Stimulated activated CD4-positive, alpha-beta T cell treated with anti-CD3 and anti-CD28 coated beads, Interleukin-4, amount 100 ng/mL, for 1 hour (primary cell): Measurements from ENCODE around the gene RPL38.

Experiments used
- DNase-seq: peaks from one replicate; pipeline ENCODE4 v3.0.0-alpha.2; 2020

The RPL38 gene

DNA sequence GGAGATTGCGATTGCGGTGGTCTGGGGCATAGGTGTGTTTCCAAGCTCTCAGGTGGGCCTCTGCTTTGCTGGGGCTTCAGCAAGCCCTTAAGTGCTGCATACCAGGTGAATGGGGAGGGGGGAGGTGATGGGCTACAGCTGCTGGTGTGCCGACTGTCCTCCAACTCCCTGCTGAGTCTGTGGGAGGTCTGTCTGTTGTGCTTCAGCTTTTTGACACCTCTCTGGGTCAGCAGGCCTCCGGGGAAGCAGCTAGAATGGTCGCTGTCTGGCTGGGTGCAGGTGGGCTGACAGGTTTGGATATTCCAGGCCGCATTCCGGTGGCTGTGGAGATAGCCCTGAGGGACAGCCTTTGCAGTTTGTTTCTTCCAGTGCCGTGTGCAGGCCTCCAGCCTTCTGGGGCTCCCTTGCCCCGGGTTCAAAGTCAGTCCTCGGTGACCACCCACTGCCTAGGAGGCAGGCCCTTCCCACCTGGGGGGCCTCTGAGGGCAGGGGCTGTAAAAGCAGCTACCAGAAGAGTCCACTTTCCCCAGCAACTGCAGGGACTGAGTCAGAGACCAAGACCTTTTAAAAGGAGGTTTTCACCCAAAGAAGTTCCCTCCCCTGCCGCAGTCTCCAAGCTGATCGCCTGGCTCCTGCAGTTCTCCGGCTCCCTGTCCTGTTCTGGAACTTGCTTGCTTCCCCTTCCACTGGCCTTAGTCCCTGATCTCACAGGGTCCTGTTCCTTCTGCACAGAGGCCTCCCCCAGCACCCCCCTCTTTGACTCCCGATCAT, 7.8 kb downstream of the RPL38 start:
- DNase-seq, result peak; percentile 21

DNA sequence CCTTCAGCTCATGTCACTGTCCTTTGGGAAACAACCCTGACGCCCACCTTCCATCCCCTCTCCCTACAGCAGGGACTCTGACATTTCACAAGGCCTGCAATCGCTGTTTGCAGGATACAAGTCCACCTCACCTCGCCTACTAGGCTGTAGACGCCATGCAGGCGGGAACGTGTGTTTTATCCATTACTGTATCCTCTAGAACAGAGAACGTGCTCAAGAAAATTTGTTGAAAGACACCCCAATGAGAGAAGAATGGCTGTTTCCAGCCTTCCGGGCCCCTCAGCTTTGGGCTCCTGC, 8.4 kb downstream of the RPL38 start:
- DNase-seq, result peak; percentile 13

DNA sequence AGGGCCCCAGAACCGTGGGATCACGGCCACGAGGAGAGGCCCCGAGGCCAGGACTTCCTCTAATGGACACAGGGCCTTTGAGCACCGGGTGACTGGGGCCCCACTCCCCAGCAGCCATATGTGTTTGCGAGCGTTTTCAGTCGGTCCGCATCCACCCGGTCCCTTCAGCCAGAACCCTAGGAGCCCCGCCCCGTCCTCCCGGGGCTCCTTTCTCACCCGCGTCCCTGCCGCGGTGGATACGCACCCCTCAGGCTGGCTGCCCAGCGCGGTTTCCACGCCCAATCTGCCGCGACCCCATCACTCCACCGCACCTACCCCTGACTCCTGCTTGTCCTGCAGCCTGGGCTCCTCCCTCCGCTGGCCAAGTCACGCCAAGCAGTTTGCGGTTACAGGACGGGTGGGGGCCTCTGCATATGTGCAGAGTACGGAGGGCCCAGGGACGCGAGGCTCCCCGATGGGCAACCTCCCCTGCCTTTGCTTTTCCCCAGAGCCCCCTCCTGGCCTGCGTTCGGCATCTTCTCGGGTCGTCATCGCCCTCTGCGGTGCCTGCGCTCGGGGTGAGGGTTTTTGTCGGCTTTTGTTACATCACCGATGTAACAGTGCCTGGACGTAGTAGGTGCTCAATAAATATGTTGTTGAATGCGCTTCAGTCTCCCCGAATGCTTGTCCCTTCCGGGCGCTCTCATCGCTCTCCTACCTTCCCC, 8.9 kb downstream of the RPL38 start:
- DNase-seq, result peak; percentile 26

DNA sequence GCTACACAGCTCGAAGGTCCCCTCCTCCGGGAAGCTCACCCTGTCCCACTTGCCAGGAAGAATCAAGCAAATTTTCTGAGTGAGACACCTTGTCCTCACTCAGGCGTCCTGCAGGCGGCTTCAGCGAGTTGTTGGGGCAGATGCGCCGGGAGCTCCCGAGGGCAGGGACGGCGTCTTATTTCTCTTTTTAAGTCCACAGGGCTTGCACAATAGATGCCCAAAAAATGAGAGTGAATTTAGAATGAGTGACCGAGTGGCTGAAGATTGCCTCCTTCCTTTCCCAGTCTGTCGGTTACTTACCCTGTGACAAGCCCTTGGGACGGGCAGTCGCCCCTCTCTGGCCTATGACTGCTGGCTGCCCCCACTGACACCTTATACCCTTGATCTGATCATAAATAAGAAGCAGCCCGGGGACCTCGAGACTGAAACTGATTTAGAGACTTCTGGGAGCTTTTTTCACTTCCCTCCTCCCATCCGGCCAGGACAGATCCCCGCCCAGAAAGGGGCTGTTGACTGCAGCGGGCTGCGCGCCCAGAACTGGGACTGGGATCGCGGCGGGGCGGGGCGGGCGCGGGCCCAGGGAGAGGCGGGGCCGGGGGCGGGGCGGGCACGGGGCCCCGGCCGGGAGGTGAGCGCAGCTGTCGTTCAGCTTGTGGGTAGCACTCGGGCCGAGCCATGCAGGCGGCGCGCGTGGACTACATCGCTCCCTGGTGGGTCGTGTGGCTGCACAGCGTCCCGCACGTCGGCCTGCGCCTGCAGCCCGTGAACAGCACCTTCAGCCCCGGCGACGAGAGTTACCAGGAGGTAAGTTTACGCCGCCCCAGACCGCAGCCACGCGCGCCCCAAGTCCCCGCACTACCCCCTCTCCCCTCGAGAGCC, 9.7 kb downstream of the RPL38 start, which contains the start of gene TTYH2:
TTYH2 (plus strand) TSS at position 659 of the 879 bp plus-strand sequence; CDS start at position 676, 17 bp downstream.
- DNase-seq, result peak; percentile 69

DNA sequence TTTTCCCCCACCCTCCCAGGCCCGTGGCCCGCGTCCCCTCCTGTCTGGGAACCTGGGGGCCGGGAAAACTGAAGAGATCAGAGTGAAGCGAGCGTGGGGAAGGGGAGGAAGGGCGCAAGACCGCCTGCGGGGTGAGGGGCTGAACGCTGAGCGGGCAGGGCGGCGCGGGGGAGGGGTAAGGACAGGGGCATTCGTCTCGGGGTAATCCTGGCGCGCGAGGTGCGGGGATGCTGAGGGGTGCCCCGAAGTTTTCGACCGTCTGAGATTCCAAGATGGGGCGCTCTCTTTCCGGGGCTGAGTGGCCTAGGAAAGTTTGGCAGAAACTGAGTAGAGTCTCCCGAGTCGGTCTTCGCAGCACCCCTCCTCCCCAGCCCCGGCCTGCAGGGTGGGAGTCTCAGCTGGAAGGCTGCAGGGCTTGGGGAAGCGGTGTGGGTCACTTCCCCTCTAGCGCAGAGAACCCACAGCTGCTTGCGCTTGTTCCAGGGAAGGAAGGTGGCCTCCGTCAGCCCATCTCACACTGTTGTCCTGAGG, 10.4 kb downstream of the RPL38 start:
- peak; percentile 17 for DNase-seq

DNA sequence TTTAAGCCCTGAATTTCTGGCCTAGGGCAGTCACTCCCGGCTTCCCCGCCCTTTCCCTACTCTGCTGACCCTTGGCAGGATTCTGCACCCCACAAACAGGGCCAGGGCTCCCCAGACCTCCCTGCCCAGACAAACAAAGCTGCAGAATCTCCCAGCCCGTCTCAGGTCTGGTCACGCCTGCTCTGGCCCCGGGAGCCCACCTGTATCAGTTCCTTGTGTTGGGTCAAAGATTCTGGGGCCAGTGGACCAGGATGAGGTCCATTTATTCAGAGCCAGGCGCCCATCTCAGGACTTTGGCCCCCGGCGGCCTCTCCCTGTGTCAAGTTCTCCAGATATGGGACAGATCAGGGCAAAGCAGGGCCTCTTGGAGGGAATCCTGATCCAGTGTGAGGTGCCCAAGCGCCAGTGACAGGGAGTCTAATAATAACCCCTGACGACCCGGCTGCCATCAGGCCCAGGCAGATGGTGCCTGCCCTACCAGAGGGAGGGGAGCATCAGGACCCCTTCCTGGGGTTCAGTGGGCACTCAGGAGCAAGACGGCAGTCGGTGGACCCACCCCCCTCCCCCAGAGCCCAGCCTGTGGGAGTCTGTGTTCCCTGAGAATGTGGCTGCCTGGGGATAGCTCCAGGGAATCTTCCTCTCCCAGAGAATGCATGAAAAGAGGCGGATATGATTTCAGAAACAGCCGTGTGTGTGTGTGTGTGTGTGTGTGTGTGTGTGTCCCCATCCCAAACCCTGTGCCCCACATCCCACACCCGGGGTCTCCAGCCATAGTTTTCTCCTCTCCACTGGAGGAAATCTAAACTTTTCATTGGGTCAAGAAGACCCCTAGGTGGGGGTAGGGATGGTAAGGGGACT, 11.2 kb downstream of the RPL38 start:
- DNase-seq, result no peak

DNA sequence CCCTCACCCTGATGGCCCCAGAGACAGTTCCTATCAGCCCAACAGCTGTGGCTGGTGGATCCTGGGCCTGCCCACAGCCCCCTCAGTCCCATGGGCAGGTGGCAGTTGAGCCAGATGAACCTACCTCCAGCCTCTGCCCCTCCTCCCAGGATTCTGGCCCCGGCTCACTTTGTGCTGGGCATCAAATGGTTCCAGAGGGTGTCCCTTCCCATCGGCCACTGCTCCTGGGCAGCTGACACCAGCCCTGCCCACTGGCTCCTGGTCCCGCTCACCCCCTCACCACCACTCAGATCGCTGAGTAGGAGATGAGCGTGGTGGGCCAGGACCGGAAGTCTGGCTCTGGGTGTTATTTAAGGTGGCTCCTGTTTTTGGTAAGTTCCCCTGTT, 11.9 kb downstream of the RPL38 start:
- no peak for DNase-seq

DNA sequence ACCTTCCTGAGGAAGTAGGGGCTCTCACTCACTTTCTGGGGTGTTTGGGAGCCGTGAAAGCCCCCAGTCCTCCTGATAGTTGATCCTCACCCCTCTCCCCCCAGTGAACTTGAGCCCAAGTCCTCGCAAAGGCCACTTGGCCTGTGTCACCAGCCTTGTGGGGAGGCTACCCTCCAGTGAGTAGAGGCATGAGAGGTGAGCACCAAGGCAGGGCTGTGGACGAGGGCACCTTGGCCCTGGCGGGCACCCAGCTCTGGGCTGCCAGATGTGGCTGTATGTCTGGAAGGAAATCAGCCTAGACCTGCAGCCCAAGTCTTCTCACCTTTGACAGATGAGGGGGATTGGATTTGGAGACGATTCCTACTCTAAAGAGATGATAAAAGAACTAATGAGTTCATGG, 13.0 kb downstream of the RPL38 start:
- DNase-seq, result no peak

DNA sequence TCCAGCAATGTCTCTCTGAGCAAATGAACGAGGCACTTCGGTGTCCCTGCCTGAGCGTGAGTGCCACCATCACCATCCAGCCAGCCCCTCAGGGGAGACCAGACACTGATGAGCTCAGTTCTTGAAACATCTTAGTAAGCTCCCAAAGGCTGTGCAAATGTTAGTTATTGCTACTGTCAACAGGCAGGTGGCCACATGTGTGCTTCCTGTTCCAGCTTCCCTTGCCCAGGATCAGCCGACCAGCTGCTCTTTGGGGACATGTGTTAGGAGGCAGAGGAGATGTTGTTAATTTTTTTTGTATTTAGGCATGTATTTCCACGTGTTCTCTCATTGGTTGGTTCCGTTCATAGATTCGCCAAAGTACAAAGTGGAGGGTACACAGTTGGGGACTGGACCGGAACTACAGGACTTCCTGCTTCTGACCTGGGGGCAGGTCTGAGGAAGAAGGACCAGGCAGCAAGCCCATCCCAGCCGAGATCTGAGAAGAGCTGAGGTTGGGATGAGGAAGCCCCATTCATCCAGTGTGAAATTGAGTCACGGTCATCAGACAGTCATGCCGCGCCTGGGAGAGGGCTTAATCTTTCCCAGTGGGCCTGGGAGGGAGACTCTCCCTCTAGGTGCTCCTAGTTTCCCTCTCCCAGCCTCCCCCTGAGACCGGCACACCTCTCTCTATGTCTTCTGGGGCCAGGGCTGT, 13.7 kb downstream of the RPL38 start:
- DNase-seq, result no peak

DNA sequence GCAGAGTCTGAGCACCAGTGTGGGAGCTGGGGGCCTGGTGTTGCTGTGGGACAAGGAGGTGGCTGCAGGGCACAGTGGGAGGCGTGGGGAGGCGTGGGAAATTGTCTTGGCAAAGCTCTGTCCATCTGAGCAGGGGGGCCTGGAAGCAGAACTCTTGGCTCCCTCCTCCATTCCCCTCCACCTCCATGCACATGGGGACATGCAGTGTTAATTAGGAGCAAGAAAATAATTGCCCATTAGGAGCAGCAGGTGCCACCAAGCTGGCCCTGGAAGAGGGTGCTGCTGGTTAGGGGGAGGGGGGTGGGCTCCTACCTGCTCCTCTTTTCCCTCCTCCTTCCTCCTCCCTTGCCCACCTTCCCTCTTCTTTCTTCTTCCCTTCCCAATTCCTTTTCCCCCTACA, 14.4 kb downstream of the RPL38 start:
- no peak for DNase-seq

DNA sequence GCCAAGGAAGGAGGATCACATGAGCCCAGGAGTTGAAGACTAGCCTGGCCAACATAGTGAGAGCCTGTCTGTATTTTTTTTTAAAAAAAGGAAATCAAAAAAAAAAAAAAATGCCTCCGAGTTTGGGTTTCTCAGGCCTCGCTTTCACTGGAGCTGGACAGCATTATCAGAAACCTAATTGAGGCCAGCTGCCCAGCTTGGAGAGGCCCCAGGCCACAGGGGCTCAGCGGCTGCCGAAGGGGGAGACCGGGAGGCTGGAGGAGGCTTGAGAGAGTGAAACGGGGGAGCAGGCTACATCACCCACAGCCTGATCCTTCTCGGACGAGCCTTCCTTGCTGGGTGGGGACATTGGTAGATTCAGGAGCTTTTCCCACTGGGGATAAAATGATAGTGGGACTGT, 15.0 kb downstream of the RPL38 start:
- DNase-seq, result no peak

DNA sequence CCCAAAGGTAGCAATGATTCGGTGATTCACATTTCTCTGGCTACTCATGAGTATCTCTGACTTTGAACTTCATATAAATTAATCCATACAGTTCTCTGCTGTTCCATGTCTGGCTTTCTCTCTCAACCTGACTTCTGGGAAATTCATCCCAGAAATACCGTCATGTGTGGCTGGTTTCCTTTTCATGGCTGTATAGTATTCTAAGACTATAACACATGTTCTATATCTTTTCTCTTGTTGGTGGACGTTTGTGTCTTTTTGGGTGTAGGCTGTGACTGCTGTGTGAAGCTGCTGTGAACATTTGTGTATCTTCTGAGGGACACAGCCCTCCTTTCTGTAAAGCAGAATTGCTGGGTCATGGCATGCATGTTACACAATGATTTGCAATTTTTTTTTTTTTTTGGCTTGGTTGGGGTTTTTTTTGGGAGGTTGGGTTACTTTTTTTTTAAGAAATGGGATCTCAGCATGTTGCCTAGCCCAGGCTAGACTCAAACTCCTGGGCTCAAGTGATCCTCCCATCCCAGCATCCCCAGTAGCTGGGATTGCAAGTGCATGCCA, 16.2 kb downstream of the RPL38 start:
- DNase-seq, result no peak

DNA sequence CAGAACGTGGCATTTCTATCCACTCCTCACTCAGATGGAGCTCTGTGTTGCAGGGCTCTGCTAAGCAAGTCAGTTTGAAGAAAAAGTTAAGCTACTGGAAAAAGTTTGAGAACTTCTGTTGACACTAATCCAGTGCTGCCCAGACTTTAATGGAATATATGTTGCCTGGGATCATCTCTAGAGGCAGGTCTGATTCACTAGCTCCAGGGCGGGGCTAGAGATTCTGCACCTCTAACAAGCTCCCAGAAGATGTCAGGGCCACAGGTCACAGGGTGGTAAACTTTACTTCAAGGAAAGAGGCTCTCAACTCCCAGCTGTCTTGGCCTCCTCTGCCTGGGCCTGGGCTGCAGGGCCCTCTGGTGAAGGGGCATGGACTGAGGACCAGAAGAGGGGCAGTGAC, 16.7 kb downstream of the RPL38 start:
- DNase-seq, result no peak

DNA sequence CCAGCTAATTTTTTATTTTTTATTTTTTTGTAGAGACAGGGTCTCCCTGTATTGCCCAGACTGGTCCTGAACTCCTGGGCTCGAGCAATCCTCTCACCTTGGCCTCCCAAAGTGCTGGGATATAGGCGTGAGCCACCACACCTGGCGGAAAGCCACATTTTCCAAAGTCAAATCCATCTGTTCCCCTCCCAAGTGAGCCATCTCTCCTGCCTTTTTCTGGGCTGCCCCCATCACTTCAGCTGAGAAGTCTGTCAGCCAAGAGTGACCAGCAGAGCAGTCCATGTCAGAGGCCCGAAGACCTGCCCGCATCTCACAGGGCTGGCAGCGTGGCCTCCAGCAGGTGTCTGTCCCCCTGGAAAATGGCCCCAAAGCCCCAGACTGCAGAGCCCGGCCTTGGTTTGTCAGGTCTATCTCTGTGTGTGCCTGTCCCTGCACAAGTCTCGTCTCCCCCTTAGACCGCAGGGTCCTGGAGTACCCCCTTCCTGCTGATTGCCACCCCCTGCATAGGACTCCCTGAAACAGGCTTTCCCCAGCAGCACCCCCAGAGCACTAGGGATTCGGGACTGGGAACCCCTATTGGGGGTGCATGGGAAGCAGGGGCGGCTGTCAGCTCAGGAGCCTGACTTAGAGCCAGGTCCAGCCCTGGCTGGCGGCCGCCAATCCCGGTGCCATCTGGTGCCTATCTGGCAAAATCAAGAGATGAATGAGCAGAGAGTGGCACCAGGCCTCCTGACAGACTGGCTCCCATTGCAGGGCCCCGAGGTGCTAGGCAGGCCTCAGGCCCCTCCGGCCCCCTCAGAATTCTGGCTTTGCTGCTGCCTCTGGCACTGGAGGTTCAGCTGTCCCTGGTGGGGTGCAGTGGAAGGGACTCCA, 17.7 kb downstream of the RPL38 start:
- no peak for DNase-seq

DNA sequence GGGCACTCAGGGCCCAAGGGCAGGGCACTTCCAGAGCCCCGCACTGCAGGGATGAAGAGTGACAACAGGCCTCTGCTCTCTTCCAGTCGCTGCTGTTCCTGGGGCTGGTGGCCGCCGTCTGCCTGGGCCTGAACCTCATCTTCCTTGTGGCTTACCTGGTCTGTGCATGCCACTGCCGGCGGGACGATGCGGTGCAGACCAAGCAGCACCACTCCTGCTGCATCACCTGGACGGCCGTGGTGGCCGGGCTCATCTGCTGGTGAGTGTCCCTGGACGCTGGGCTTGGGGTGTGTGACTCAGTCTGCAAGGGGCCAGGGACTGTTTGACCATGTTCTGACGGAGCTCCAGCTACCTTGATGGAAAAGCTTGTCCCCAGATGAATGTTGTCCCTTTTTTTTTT, 18.9 kb downstream of the RPL38 start:
- no peak for DNase-seq

DNA sequence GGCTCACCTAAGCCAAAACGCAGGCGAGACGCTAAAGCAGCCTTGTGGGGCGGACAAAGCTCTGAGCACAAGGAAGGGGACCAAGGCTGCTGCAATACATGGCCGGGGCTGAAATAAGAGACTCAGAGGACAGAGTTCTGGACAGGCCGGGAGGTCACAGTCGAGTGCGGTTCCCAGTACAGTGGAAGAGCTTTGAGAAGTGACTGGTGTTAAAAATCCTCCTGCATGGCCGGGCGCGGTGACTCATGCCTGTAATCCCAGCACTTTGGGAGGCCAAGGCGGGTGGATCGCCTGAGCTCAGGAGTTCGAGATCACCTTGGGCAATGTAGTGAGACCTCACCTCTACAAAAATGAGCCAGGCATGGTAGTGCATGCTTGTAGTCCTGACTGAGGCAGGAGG, 20.4 kb downstream of the RPL38 start:
- no peak for DNase-seq

DNA sequence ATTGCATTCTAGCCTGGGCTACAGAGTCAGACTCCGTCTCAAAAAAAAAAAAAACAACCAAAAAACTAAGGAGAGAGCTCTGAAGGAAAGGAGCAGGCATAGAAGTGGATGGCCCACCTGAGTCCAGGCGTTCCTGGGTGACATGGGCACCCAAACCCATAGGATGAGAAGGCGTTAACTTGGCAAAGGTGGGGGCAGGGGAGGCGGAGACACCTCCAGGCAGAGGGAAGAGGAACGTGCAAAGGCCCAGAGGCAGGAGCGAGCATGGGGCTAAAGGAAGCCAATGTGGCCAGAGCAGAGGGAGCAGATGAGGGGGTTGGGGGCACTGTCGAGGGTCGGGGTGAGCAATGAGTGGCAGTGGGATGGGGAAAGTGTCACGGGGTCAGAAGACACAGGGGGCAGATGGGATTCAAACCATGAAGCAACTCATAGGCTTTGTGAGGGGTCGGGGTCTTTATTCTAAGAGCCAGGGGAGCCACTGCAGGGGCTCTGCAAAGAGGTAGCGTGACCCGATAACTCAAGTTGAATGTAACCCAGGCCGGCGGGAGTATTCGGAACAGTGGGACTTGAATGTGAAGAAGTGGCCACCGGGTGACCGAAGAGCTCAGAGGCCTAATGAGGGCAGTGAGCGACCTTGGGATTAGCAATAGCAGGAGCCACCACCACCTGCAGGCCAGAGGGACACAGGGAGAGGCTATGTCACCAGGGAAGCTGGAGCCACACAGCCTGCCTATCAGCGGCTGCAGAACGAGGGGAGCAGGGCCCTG, 21.7 kb downstream of the RPL38 start:
- no peak for DNase-seq

DNA sequence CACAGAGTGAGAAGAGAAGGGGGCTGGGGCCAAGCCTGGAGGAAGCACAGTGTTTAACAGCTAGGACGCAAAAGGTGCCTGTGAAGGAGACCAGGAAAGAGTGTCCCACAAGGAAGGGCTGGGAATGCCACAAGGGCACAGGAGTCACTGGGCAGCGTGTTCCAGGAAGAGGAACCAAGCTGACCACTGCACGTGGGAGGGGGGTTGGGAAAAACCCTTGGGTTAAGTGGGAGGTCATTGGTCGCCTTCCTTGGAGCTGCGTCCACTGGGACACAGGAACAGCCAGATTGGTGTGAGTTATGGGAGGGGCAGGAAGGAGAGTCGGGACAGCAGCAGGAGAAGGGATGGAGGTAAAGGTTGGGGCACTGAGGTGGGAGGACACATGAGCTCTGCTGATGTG, 22.8 kb downstream of the RPL38 start:
- DNase-seq, result no peak

DNA sequence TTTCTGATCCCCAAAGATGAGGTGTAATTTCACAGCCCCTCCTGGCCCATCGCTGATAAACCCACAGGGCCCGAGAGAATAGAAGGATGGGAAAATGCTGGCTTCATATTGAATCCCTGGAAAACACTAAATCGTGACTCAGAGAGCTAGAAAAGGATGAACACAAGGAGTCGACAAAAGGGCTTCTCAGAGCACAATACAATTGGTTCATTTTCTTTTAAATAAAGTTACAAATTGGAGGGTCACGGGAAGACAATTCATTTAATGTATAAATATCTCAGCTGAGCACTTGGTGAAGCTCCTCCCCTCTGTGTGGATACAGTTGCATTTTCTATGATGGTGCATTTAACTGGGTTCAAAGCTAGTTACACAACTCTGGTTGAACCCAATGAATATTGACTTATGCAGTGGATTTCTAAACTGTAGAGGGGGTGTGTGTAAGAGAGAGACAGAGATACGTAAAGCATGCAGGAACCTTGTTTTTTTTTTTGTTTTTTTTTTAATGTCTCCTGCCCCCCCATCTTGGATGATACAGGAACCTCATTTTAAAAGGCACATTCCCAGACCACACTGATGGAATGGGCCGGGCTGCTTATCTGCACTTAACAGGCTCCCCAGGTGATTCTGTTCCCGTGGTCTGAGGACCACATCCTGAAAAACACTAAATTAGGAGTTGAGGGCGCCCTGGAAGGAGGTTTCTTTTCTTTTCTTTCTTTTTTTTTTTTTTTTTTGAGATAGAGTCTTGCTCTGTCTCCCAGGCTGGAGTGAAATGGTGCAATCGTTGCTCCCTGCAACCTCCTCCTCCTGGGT, 24.0 kb downstream of the RPL38 start:
- DNase-seq, result no peak
